Activated CD4-positive, alpha-beta T cell treated with anti-CD3 and anti-CD28 coated beads, Interleukin-2, amount 10 ng/mL, durations not matched to agents 7 days and 5 days (primary cell): ENCODE measurements around the gene SLC47A2. TPM values are rescaled to one million over a fixed set of nuclear protein-coding genes. Genes with fewer than 3 reads are reported as not detected.

Experiments
- CTCF ChIA-PET: fragments of 350-600 bp; sonication (Branson Sonifier 250); formaldehyde crosslinking; loops from one replicate; lab custom pipeline; 2021; ENCODE audit warnings: antibody characterized with exemption; lab: Charles Lee
- POLR2A ChIA-PET: fragments of 350-600 bp; sonication (Branson Sonifier 250); formaldehyde crosslinking; loops from one replicate; lab custom pipeline; 2021; ENCODE audit warnings: antibody characterized with exemption; lab: Charles Lee
- DNase-seq: peaks from one replicate; pipeline ENCODE4 v3.0.0-alpha.2; 2020
- H3K27ac Mint-ChIP-seq: one replicate; pipeline ENCODE4 v1.8.0; 2021; ENCODE audit warnings: mild to moderate bottlenecking, moderate library complexity, mixed read lengths
- H3K27me3 Mint-ChIP-seq: one replicate; pipeline ENCODE4 v1.8.0; 2021; ENCODE audit warnings: mixed read lengths
- H3K36me3 Mint-ChIP-seq: one replicate; pipeline ENCODE4 v1.8.0; 2021; ENCODE audit warnings: low read depth, mixed read lengths
- H3K4me1 Mint-ChIP-seq: one replicate; pipeline ENCODE4 v1.8.0; 2021; ENCODE audit warnings: mixed read lengths
- H3K4me3 Mint-ChIP-seq: one replicate; pipeline ENCODE4 v1.8.0; 2021; ENCODE audit warnings: mild to moderate bottlenecking, moderate library complexity, mixed read lengths
- H3K9me3 Mint-ChIP-seq: one replicate; pipeline ENCODE4 v1.8.0; 2021; ENCODE audit warnings: mixed read lengths
- total RNA-seq, 2 experiments: library from RNA; stranded (reverse); gene quantifications; one replicate each; pipeline ENCODE4 v1.2.3, GENCODE V29; 2021

Gene SLC47A2
- total RNA-seq, 2 experiments from 2014 or later = not detected

DNA sequence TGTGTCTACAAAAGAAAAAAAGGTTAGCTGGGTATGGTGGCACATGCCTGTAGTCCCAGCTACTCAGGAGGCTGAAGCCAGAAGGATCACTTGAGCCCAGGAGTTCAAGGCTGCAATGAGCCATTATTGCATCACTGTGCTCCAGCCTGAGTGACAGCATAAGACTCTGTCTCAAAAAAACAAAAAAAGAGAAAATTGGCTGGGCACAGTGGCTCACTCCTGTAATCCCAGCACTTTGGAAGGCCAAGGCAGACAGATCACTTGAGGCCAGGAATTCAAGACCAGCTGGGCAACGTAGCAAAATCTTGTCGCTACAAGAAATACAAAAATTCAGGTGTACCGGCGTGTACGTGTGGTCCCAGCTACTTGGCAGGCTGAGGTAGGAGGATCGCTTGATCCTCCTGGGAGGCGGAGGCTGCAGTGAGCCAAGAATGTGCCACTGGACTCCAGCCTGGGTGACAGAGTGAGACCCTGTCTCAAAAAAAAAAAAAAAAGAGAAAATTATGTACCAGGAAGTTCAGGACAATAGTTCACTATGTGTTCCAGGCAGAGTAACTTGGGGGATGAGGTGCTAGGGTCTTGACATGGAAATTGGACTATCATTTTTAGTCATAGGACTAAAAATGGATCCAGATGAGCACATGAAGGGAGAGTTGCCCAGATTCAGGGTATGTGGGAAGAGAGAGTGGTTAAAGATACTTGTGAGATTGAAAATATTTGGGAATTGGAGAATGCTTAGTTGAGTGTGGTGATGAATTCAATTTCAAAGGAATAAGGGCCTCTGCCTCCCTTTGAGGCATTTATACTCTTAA lies 56.8 kb downstream of the SLC47A2 start:
- Mint-ChIP-seq H3K4me1 (peaks cover 2% of the 10 kb centered on the region), H3K27ac (no peak overlapping the region), H3K9me3 (no peaks in the 10 kb centered on the region), H3K27me3 (no peaks in the 10 kb centered on the region), H3K36me3 (peaks cover 5% of the 10 kb centered on the region), H3K4me3 (no peak overlapping the region)
- DNase-seq = no peak
- ChIA-PET POLR2A (no interaction called here), CTCF (interaction anchor here (1.5 kb wide), 1 partner anchor 11 kb away, joined by 4 read pairs; the partner anchor contains the start of gene ALDH3A2)

DNA sequence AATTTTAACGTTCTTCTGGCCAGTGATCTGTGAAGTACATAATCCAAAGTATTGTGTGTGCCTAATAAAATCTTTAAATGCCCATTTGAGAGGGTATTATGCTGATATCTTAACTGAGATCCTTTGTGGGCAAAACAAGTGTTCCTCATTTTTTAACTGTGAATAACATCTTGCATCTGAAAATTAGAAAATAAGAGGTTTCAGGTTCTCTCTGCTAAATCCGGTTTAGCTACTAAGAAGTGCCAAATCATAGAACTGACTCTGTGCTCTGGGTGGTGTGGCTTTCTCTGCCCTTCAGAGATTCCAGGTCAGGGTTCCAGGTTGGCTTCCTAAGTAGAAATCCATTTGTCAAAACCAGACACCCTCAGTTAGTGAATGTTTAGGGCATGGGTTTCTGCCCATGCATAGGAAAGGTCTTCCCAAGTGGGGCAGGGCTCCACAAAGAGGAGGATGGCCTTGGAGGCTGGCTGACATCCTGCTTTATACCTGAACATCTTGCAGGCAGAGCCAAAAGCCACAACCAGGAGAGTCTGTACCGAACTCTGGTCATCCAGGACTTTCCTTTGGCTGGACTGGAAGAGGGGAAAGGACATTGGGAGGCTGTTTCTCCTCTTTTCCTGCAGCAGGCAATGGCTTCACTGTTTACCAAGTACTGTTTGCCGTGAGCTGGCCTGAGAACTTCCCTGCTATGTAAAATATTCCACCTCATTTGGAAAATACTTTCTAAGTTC lies 59.4 kb downstream of the SLC47A2 start:
- Mint-ChIP-seq H3K36me3 (peaks cover 15% of the 10 kb centered on the region), H3K4me1 (peaks cover 2% of the 10 kb centered on the region), H3K27ac (no peak overlapping the region), H3K9me3 (peaks cover 3% of the 10 kb centered on the region), H3K27me3 (no peaks in the 10 kb centered on the region), H3K4me3 (no peak overlapping the region)
- ChIA-PET CTCF (interaction anchor here (2.2 kb wide), 1 partner anchor 13 kb away, joined by 7 read pairs; no protein-coding TSS in a partner anchor), POLR2A (no interaction called here)
- DNase-seq = no peak

DNA sequence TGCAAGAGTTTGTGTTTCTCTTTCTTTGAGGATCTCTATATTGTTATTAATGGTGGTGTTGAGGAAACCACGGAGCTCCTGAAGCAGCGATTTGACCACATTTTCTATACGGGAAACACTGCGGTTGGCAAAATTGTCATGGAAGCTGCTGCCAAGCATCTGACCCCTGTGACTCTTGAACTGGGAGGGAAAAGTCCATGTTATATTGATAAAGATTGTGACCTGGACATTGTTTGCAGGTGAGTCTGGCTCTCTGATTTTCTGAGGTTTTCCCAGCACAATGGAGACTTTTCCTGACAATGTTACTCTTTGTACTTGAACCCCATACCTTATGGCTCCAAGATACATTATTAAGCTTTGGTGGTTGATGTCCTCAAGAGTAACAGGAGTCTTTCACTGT lies 60.0 kb downstream of the SLC47A2 start:
- H3K4me3 Mint-ChIP-seq = no peak overlapping the region
- ChIA-PET CTCF (interaction anchor here (1.6 to 2.2 kb wide), 2 partner anchors 13 to 22 kb away, joined by 4 to 7 read pairs; no protein-coding TSS in a partner anchor), POLR2A (no interaction called here)
- no peak overlapping the region for H3K27ac Mint-ChIP-seq
- no peaks in the 10 kb centered on the region for H3K27me3 Mint-ChIP-seq
- peaks cover 3% of the 10 kb centered on the region for H3K9me3 Mint-ChIP-seq
- H3K4me1 Mint-ChIP-seq = peaks cover 2% of the 10 kb centered on the region
- peaks cover 15% of the 10 kb centered on the region for H3K36me3 Mint-ChIP-seq
- no peak for DNase-seq

DNA sequence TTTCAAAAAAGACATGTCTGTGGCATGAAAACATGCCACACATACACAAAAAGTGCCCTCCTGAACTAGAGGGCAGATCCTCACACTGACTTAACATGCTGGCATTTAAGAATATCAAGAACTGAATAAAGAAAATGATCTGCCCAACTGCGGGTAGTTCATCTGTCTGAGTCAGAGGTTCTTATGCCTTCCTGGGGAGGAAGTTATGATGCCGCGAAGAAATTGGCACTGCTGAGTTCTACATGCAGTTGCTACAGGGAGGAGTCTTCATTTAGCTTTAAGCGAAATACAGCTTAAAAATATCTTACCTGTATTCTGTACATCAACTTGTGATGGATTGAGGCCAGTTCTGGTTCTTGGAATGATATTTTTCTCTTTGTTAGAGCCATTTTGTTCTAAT lies 61.5 kb downstream of the SLC47A2 start:
- Mint-ChIP-seq H3K27ac (no peak overlapping the region), H3K27me3 (no peaks in the 10 kb centered on the region), H3K36me3 (peaks cover 15% of the 10 kb centered on the region), H3K9me3 (peaks cover 3% of the 10 kb centered on the region), H3K4me3 (no peak overlapping the region), H3K4me1 (peaks cover 7% of the 10 kb centered on the region)
- ChIA-PET POLR2A (no interaction called here), CTCF (interaction anchor here (1.0 to 2.2 kb wide), 3 partner anchors 10 to 24 kb away, joined by 3 to 7 read pairs (median 4); no protein-coding TSS in a partner anchor)
- DNase-seq = no peak

DNA sequence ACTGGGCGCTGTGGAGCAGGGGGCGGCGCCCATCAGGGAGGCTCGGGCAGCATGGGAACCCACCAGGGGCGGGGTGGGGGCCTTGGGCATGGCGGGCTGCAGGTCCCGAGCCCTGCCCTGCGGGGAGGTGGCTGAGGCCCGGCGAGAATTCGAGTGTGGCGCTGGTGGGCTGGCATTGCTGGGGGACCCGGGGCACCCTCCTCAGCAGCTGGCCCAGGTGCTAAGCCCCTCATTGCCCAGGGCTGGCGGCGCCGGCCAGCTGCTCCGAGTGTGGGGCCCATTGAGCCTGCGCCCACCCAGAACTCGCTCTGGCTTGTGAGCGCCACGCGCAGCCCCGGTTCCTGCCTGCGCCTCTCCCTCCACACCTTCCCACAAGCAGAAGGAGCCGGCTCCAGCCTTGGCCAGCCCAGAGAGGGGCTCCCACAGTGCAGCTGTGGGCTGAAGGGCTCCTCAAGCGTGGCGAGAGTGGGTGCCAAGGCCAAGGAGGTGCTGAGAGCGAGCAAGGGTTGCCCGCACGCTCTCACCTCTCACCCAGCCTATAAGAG lies 62.0 kb downstream of the SLC47A2 start:
- DNase-seq = no peak
- Mint-ChIP-seq H3K27ac (no peak overlapping the region), H3K36me3 (peaks cover 15% of the 10 kb centered on the region), H3K9me3 (peaks cover 3% of the 10 kb centered on the region), H3K4me3 (no peak overlapping the region), H3K4me1 (peaks cover 11% of the 10 kb centered on the region), H3K27me3 (no peaks in the 10 kb centered on the region)
- ChIA-PET POLR2A (no interaction called here), CTCF (interaction anchor here (1.0 to 1.6 kb wide), 3 partner anchors 9 to 24 kb away, joined by 3 to 4 read pairs (median 3); no protein-coding TSS in a partner anchor)

DNA sequence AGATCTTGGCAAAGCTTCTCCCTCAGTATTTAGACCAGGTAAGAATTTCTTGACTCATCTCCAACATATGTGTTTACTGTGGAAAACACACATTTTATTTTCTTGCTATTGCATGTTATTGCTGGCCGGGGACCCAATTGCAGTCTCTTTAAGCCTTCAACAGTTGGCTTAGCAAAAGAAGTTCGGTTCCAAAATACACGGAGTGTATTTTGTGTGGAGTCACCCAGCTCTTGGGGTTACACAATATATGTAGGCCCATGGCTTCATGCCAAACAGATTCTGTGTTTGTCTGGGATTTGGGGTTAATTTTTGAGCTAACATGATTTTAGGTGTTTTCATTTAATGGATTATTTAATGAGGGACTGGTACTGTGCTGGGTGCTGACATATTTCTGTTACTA lies 63.8 kb downstream of the SLC47A2 start:
- H3K36me3 Mint-ChIP-seq = peaks cover 15% of the 10 kb centered on the region
- peaks cover 21% of the 10 kb centered on the region for H3K4me1 Mint-ChIP-seq
- no peaks in the 10 kb centered on the region for H3K27me3 Mint-ChIP-seq
- H3K9me3 Mint-ChIP-seq = peaks cover 3% of the 10 kb centered on the region
- H3K27ac Mint-ChIP-seq = no peak overlapping the region
- no peak overlapping the region for H3K4me3 Mint-ChIP-seq
- ChIA-PET POLR2A (interaction anchor here (0.7 kb wide), 1 partner anchor 150 kb away, joined by 3 read pairs; no protein-coding TSS in a partner anchor), CTCF (interaction anchor here (1.2 to 1.5 kb wide), 3 partner anchors 8 to 110 kb away, joined by 3 read pairs; no protein-coding TSS in a partner anchor)
- no peak for DNase-seq

DNA sequence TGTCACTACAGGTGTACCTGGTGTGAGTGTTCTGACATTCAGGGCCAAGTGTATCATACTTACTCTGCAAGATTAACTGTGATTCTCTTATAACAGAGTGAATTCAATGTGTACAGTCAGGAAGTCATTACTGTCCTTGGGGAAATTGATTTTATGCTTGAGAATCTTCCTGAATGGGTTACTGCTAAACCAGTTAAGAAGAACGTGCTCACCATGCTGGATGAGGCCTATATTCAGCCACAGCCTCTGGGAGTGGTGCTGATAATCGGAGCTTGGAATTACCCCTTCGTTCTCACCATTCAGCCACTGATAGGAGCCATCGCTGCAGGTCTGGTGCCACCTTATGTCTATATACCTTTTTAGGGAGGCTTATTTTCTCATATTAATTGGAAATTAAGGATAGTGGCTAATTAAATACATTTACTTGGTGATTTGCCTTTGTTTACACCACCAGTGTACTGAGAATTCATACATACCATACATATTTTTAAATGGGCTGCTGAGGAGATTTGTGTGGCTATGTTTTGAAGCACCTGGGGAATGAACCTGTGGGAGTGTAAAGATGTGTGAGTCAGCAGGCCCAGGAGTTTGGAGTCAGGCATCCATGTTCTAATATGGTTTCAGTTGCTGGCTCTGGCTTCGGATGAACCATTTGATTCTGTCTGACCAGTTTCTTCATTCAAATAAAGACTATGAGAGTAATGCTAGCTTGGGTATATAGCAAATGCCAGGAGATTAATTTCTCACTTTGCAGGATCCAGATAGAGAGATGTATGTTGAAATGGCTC lies 64.7 kb downstream of the SLC47A2 start:
- POLR2A ChIA-PET = no interaction called here
- Mint-ChIP-seq H3K27me3 (no peaks in the 10 kb centered on the region), H3K4me3 (no peak overlapping the region), H3K36me3 (peaks cover 15% of the 10 kb centered on the region), H3K27ac (no peak overlapping the region), H3K9me3 (peaks cover 3% of the 10 kb centered on the region), H3K4me1 (peaks cover 30% of the 10 kb centered on the region)
- no peak for DNase-seq
- CTCF ChIA-PET = no interaction called here

DNA sequence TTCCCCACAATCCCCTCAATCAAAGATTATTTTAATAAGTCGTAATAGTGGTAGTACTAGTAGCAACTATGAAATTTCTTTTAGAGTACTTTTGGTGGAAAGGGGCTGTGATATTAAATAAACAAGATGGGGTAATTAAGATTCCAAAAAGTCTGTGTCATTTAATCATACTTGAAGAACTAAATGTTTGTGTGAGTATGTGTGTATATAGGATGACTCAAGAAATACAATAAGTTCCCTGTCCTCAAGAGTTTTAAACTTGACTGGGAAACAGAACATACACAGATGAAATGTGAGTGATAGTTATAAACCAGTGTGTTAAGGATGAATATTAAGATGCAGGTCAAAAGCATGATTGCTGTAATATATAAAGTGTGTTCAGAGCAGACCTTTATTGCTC lies 65.6 kb downstream of the SLC47A2 start:
- peaks cover 12% of the 10 kb centered on the region for H3K36me3 Mint-ChIP-seq
- no peak for DNase-seq
- H3K27me3 Mint-ChIP-seq = peaks cover 2% of the 10 kb centered on the region
- POLR2A ChIA-PET = no interaction called here
- no peak overlapping the region for H3K27ac Mint-ChIP-seq
- peaks cover 33% of the 10 kb centered on the region for H3K4me1 Mint-ChIP-seq
- peaks cover 3% of the 10 kb centered on the region for H3K9me3 Mint-ChIP-seq
- CTCF ChIA-PET = no interaction called here
- no peak overlapping the region for H3K4me3 Mint-ChIP-seq

DNA sequence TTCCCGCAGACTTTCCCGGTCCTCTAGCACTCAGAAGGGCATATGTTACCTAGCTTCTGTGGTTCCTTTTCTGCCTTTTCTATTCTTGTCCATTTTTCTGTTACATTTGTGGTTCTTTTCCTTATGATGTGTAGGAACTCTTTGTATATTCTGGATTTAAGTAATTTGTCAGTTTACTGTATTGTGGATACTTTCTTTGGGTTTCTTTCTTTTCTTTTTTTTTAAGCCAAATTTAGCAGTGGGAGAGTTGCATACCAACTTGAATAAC lies 67.2 kb downstream of the SLC47A2 start:
- no peak for DNase-seq
- Mint-ChIP-seq H3K27ac (peak overlapping the region; percentile 14), H3K4me3 (peak overlapping the region; percentile 92), H3K36me3 (peaks cover 12% of the 10 kb centered on the region), H3K27me3 (peaks cover 2% of the 10 kb centered on the region), H3K4me1 (peaks cover 36% of the 10 kb centered on the region), H3K9me3 (peaks cover 3% of the 10 kb centered on the region)
- POLR2A ChIA-PET = interaction anchor here (1.0 kb wide), 1 partner anchor 27 kb away, joined by 3 read pairs; no protein-coding TSS in a partner anchor
- CTCF ChIA-PET = interaction anchor here (0.6 to 2.1 kb wide), 2 partner anchors 10 to 61 kb away, joined by 4 to 5 read pairs; no protein-coding TSS in a partner anchor

DNA sequence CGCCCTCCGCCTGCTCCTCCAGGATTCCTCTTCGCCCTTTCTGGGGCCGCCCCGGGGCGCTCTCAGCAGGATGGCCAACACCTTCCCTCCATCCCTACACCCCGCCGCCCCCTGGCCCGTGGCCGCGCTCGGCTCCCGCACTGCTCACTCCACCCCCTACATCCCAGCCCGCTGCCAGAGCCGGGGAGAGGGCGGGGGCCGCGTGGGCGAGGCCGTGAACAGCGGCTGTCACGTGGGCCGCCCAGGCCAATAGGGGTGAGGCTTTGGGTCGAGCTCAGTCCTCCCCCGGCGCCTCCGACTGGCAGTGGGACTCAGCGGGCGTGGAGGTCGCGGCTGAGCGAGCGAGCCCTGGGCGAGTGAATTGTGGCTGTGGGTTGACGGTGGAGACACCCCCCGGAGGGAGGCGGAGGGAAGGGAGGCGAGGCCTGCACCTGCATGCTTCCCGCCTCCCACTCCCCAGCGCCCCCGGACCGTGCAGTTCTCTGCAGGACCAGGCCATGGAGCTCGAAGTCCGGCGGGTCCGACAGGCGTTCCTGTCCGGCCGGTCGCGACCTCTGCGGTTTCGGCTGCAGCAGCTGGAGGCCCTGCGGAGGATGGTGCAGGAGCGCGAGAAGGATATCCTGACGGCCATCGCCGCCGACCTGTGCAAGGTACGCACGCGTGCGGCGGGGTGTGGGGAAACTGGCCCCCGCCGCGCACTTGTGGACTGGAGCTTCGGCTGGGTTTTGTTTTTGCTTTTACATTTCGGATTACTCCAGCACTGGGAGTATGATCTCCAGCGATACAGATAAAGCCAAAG lies 67.7 kb downstream of the SLC47A2 start, which contains the start of gene ALDH3A2:
ALDH3A2 (plus strand) TSS at position 277 of the 799 bp plus-strand sequence; CDS start at position 498, 221 bp downstream.
- ChIA-PET CTCF (interaction anchor here (0.6 to 2.1 kb wide), 4 partner anchors 10 to 135 kb away, joined by 4 to 5 read pairs (median 4); no protein-coding TSS in a partner anchor), POLR2A (interaction anchor here (0.5 to 1.0 kb wide), 3 partner anchors 10 to 728 kb away, joined by 3 to 7 read pairs (median 4); no protein-coding TSS in a partner anchor)
- Mint-ChIP-seq H3K9me3 (no peaks in the 10 kb centered on the region), H3K27ac (peak within 1 kb of the TSS; percentile 91), H3K27me3 (peaks cover 2% of the 10 kb centered on the region), H3K36me3 (peaks cover 8% of the 10 kb centered on the region), H3K4me1 (peaks cover 36% of the 10 kb centered on the region), H3K4me3 (peak within 1 kb of the TSS; percentile 92)
- peak; percentile 93 for DNase-seq
